ENCODE data around the gene EEIG1.

- TF ChIP-seq CTCF (conservative IDR thresholded peaks at IDR 0.05) (no peak), EZH2 (IDR thresholded peaks at IDR 0.05; ENCODE audit: low read depth) (no peak)
These were observed 40.3 kb upstream of the EEIG1 start for GRCh38 chr9:128021098-128021497.
